Activated T-cell treated with anti-CD3 and anti-CD28 coated beads, Interleukin-2, amount 50 U/mL, for 48 hours (primary cell): ENCODE measurements around the gene HOTAIR.

Source experiments
- DNase-seq, 2 experiments: peaks; one replicate each; pipeline ENCODE4 v3.0.0-alpha.2; 2020

HOTAIR gene

GRCh38 chr12:53972152-53972702 is 2.5 kb downstream of the HOTAIR start:
- DNase-seq = no peak

GRCh38 chr12:53971686-53972085 is 3.1 kb downstream of the HOTAIR start:
- DNase-seq = no peak

GRCh38 chr12:53971129-53971528 is 3.6 kb downstream of the HOTAIR start:
- DNase-seq = no peak

- DNase-seq = no peak
These were observed 4.3 kb downstream of the HOTAIR start for GRCh38 chr12:53970451-53970850.

- no peak for DNase-seq
These were observed 5.0 kb downstream of the HOTAIR start for GRCh38 chr12:53969588-53970259.

- DNase-seq = no peak
These were observed 6.3 kb downstream of the HOTAIR start for GRCh38 chr12:53968214-53969127.

- DNase-seq = no peak
These were observed 7.3 kb downstream of the HOTAIR start for GRCh38 chr12:53967421-53967925.

- DNase-seq = no peak
These were observed 8.2 kb downstream of the HOTAIR start for GRCh38 chr12:53966385-53967133.

- DNase-seq = no peak
These were observed 8.7 kb downstream of the HOTAIR start for GRCh38 chr12:53966085-53966384.

GRCh38 chr12:53965281-53966084 is 9.3 kb downstream of the HOTAIR start:
- DNase-seq = no peak

- no peak for DNase-seq
These were observed 10.4 kb downstream of the HOTAIR start for GRCh38 chr12:53964315-53964713.

- DNase-seq = no peak
These were observed 11.1 kb downstream of the HOTAIR start for GRCh38 chr12:53963434-53964314.

GRCh38 chr12:53963005-53963404 is 11.7 kb downstream of the HOTAIR start:
- DNase-seq = no peak

- DNase-seq = no peak
These were observed 13.6 kb downstream of the HOTAIR start for GRCh38 chr12:53961025-53961761.

- DNase-seq = no peak
These were observed 14.3 kb downstream of the HOTAIR start for GRCh38 chr12:53960187-53961024.

- DNase-seq = no peak
These were observed 15.4 kb downstream of the HOTAIR start for GRCh38 chr12:53959314-53959713.

GRCh38 chr12:53958128-53958527 is 16.6 kb downstream of the HOTAIR start:
- no peak for DNase-seq

GRCh38 chr12:53956914-53957536 is 17.7 kb downstream of the HOTAIR start:
- no peak for DNase-seq
